ENCODE data around the gene ZNF649. TPM values are rescaled to one million over a fixed set of nuclear protein-coding genes. Genes with fewer than 3 reads are reported as not detected.
A peak's percentile ranks its signal among the peaks of the same experiment; 100 is the strongest.

Gene ZNF649
- total RNA-seq, 2 donors from 2014 or later, result 61.0 to 69.3 TPM

- no peak for TF ChIP-seq CTCF (conservative IDR thresholded peaks at IDR 0.05)
- Mint-ChIP-seq H3K9me3 (peaks cover 97% of the 10 kb centered on the region), H3K27ac (peak overlapping the region; percentile 99), H3K4me1 (peaks cover 16% of the 10 kb centered on the region), H3K27me3 (ENCODE audit: insufficient read depth) (no peaks in the 10 kb centered on the region), H3K36me3 (ENCODE audit: low read depth) (peaks cover 53% of the 10 kb centered on the region), H3K4me3 (peak overlapping the region; percentile 98)
- Histone ChIP-seq H3K9ac (ENCODE audit: extremely low read depth, low read length, poor library complexity, severe bottlenecking) (peak overlapping the region; percentile 98), H3K36me3 (ENCODE audit: control insufficient read depth, insufficient read depth, low read length) (peaks cover 27% of the 10 kb centered on the region), H3K9me3 (ENCODE audit: control insufficient read depth, low read length) (peaks cover 81% of the 10 kb centered on the region), H3K27ac (ENCODE audit: low read depth, low read length) (no peak overlapping the region), H3K27me3 (ENCODE audit: control insufficient read depth, insufficient read depth, low read length, poor library complexity, severe bottlenecking) (no peaks in the 10 kb centered on the region), H3K4me1 (ENCODE audit: control insufficient read depth, insufficient read depth, low read length) (peaks cover 6% of the 10 kb centered on the region), H3K4me3 (ENCODE audit: low read length) (peak overlapping the region; percentile 91)
- 33% methylated on average over 3 of the region's 3 CpGs; no CpG with 5 or more reads in 1 of the 2 experiments for WGBS, 2 experiments (ENCODE audit: insufficient coverage in 1 of 2, insufficient read length in 1 of 2)
- no peak for DNase-seq
Measured at GRCh38 chr19:51905206-51905605, 389 bp upstream of the ZNF649 start.

GRCh38 chr19:51903192-51903591, 1.6 kb downstream of the ZNF649 start:
- Mint-ChIP-seq H3K27me3 (ENCODE audit: insufficient read depth) (no peaks in the 10 kb centered on the region), H3K4me1 (peaks cover 16% of the 10 kb centered on the region), H3K9me3 (peaks cover 97% of the 10 kb centered on the region), H3K27ac (peak overlapping the region; percentile 61), H3K4me3 (peak overlapping the region; percentile 98), H3K36me3 (ENCODE audit: low read depth) (peaks cover 65% of the 10 kb centered on the region)
- peaks cover 86% of the 10 kb centered on the region for H3K9me3 ChIP-seq (ENCODE audit: control insufficient read depth, low read length)
- H3K27ac ChIP-seq (ENCODE audit: low read depth, low read length), result no peak overlapping the region
- H3K4me1 ChIP-seq (ENCODE audit: control insufficient read depth, insufficient read depth, low read length), result peaks cover 6% of the 10 kb centered on the region
- DNase-seq, result no peak
- TF ChIP-seq CTCF (conservative IDR thresholded peaks at IDR 0.05), result no peak
- peaks cover 47% of the 10 kb centered on the region for H3K36me3 ChIP-seq (ENCODE audit: control insufficient read depth, insufficient read depth, low read length)
- H3K9ac ChIP-seq (ENCODE audit: extremely low read depth, low read length, poor library complexity, severe bottlenecking), result peak overlapping the region; percentile 98
- no peaks in the 10 kb centered on the region for H3K27me3 ChIP-seq (ENCODE audit: control insufficient read depth, insufficient read depth, low read length, poor library complexity, severe bottlenecking)
- peak overlapping the region; percentile 91 for H3K4me3 ChIP-seq (ENCODE audit: low read length)
- WGBS, 2 experiments (ENCODE audit: insufficient coverage in 1 of 2, insufficient read length in 1 of 2), result 77 to 82% methylated on average over 3 to 8 of the region's 8 CpGs

- H3K9me3 ChIP-seq (ENCODE audit: control insufficient read depth, low read length), result peaks cover 88% of the 10 kb centered on the region
- Mint-ChIP-seq H3K4me3 (peak overlapping the region; percentile 98), H3K27me3 (ENCODE audit: insufficient read depth) (no peaks in the 10 kb centered on the region), H3K36me3 (ENCODE audit: low read depth) (peaks cover 77% of the 10 kb centered on the region), H3K4me1 (peaks cover 16% of the 10 kb centered on the region), H3K27ac (no peak overlapping the region), H3K9me3 (peaks cover 97% of the 10 kb centered on the region)
- H3K9ac ChIP-seq (ENCODE audit: extremely low read depth, low read length, poor library complexity, severe bottlenecking), result no peak overlapping the region
- peak overlapping the region; percentile 91 for H3K4me3 ChIP-seq (ENCODE audit: low read length)
- 86 to 93% methylated on average over 3 to 4 of the region's 4 CpGs for WGBS, 2 experiments (ENCODE audit: insufficient coverage in 1 of 2, insufficient read length in 1 of 2)
- peaks cover 6% of the 10 kb centered on the region for H3K4me1 ChIP-seq (ENCODE audit: control insufficient read depth, insufficient read depth, low read length)
- H3K27ac ChIP-seq (ENCODE audit: low read depth, low read length), result no peak overlapping the region
- DNase-seq, result no peak
- peaks cover 60% of the 10 kb centered on the region for H3K36me3 ChIP-seq (ENCODE audit: control insufficient read depth, insufficient read depth, low read length)
- TF ChIP-seq CTCF (conservative IDR thresholded peaks at IDR 0.05), result peak; percentile 33
- no peaks in the 10 kb centered on the region for H3K27me3 ChIP-seq (ENCODE audit: control insufficient read depth, insufficient read depth, low read length, poor library complexity, severe bottlenecking)
Measured at GRCh38 chr19:51901860-51902259, 3.0 kb downstream of the ZNF649 start.
